ENCODE measurements around the gene C20orf96.

DNA sequence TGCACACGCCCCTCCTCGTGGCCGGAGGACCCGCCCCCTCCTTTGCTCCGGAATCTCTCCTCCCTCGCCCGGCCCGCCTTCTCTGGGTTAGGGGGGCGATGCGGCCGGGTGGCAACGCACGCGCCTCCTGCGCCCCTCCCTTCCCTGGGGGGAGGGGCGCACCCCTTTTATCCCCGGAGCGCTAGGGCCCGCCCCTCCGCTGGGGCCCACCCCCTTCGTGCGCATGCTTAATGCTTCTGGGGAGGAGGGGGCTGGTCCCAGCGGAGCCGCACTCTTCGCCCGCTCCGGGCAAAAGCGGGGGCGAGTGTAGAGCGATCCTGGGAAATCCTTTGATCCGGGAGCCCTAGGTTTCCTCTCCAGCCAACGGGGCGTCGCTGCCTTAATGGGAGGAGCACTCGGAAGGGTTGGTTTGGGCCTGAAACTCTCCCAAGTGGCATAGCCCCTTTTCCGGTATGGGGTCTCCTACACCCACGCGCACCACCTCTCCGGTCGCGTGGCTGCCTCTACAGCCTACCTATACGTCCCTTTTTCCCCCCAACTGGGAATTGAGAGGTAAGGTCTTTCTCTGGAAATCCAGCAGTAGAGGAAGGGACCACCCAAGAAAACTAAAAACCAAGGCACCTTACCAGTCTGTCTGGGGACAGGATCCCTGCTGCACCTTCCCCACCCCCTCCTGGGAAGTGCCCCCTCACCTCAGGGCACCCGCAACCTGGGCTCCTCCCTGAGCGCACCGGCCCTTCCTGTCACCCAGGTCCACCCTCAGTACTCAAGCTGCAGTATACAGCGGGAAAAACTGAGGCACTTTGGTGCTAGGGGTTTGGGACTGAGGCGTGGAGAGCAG lies 36.9 kb upstream of the C20orf96 start:
- TF ChIP-seq, protein P1, sequence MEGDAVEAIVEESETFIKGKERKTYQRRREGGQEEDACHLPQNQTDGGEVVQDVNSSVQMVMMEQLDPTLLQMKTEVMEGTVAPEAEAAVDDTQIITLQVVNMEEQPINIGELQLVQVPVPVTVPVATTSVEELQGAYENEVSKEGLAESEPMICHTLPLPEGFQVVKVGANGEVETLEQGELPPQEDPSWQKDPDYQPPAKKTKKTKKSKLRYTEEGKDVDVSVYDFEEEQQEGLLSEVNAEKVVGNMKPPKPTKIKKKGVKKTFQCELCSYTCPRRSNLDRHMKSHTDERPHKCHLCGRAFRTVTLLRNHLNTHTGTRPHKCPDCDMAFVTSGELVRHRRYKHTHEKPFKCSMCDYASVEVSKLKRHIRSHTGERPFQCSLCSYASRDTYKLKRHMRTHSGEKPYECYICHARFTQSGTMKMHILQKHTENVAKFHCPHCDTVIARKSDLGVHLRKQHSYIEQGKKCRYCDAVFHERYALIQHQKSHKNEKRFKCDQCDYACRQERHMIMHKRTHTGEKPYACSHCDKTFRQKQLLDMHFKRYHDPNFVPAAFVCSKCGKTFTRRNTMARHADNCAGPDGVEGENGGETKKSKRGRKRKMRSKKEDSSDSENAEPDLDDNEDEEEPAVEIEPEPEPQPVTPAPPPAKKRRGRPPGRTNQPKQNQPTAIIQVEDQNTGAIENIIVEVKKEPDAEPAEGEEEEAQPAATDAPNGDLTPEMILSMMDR (optimal IDR thresholded peaks at IDR 0.05 in 1 of 3, IDR thresholded peaks at IDR 0.05 in 1 of 3, conservative IDR thresholded peaks at IDR 0.05 in 1 of 3; ENCODE audit: extremely low read depth in 1 of 3, insufficient read depth in 2 of 3, low read length in 3 of 3): no peak
- no peak for TF ChIP-seq EZH2 (IDR thresholded peaks at IDR 0.05; ENCODE audit: low read length)
